ENCODE results near the gene ADAMTS17.

DNA sequence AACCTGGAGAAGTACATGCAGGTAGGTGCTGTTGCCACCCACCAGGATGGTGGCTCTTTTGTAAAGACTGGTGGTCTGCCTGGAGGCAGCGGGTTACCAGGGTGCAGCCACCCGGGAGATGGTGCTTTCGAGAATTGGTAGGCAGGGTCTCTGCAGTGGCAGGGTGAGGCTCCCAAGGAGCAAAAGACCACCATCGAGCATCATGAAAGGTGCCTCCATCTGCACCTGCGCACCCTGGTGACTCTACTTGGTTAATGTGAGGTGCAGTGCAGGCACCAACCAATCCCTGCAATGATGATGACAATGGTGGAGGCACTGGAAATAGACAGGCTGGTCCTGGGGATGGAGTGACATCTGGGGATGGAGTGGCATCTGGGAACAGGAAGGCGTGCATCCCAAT lies 236.7 kb downstream of the ADAMTS17 start:
- TF ChIP-seq, protein P1, sequence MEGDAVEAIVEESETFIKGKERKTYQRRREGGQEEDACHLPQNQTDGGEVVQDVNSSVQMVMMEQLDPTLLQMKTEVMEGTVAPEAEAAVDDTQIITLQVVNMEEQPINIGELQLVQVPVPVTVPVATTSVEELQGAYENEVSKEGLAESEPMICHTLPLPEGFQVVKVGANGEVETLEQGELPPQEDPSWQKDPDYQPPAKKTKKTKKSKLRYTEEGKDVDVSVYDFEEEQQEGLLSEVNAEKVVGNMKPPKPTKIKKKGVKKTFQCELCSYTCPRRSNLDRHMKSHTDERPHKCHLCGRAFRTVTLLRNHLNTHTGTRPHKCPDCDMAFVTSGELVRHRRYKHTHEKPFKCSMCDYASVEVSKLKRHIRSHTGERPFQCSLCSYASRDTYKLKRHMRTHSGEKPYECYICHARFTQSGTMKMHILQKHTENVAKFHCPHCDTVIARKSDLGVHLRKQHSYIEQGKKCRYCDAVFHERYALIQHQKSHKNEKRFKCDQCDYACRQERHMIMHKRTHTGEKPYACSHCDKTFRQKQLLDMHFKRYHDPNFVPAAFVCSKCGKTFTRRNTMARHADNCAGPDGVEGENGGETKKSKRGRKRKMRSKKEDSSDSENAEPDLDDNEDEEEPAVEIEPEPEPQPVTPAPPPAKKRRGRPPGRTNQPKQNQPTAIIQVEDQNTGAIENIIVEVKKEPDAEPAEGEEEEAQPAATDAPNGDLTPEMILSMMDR (IDR thresholded peaks at IDR 0.05): no peak
- TF ChIP-seq TCF7L2 (IDR thresholded peaks at IDR 0.05; ENCODE audit: low read depth, low read length) (no peak), POLR2AphosphoS5 (IDR thresholded peaks at IDR 0.05; ENCODE audit: low read depth, low read length) (no peak), SIN3A (IDR thresholded peaks at IDR 0.05; ENCODE audit: borderline replicate concordance, insufficient read depth, low read depth, low read length) (no peak)
- TF ChIP-seq, protein P2, sequence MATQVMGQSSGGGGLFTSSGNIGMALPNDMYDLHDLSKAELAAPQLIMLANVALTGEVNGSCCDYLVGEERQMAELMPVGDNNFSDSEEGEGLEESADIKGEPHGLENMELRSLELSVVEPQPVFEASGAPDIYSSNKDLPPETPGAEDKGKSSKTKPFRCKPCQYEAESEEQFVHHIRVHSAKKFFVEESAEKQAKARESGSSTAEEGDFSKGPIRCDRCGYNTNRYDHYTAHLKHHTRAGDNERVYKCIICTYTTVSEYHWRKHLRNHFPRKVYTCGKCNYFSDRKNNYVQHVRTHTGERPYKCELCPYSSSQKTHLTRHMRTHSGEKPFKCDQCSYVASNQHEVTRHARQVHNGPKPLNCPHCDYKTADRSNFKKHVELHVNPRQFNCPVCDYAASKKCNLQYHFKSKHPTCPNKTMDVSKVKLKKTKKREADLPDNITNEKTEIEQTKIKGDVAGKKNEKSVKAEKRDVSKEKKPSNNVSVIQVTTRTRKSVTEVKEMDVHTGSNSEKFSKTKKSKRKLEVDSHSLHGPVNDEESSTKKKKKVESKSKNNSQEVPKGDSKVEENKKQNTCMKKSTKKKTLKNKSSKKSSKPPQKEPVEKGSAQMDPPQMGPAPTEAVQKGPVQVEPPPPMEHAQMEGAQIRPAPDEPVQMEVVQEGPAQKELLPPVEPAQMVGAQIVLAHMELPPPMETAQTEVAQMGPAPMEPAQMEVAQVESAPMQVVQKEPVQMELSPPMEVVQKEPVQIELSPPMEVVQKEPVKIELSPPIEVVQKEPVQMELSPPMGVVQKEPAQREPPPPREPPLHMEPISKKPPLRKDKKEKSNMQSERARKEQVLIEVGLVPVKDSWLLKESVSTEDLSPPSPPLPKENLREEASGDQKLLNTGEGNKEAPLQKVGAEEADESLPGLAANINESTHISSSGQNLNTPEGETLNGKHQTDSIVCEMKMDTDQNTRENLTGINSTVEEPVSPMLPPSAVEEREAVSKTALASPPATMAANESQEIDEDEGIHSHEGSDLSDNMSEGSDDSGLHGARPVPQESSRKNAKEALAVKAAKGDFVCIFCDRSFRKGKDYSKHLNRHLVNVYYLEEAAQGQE (IDR thresholded peaks at IDR 0.05; ENCODE audit: insufficient read depth in 1 of 2, low read depth in 2 of 2, low read length in 1 of 2): no peak
